Large intestine (tissue), 3 donors: ENCODE results near the gene BATF. TPM values are rescaled to one million over a fixed set of nuclear protein-coding genes. Genes with fewer than 3 reads are reported as not detected.

Source experiments
- DNase-seq, 2 donors: peaks; one replicate each; pipeline versions ENCODE4 v3.0.0 to v3.0.0-alpha.2; 2013
- H3K27ac ChIP-seq: one replicate; pipeline ENCODE4 v1.5.1; 2013; ENCODE audit warnings: low read length
- H3K27me3 ChIP-seq: 2 replicates; pipeline ENCODE4 v1.6.1; 2013; ENCODE audit warnings: low read length; ENCODE audit not compliant: control insufficient read depth, insufficient read depth
- H3K36me3 ChIP-seq: 2 replicates; pipeline ENCODE4 v1.6.1; 2013; ENCODE audit warnings: low read length; ENCODE audit not compliant: control insufficient read depth, insufficient read depth
- H3K4me1 ChIP-seq: one replicate; pipeline ENCODE4 v1.6.1; 2013; ENCODE audit warnings: low read length; ENCODE audit not compliant: control insufficient read depth, insufficient read depth
- H3K4me3 ChIP-seq: one replicate; pipeline ENCODE4 v1.5.1; 2013; ENCODE audit warnings: low read length
- H3K9me3 ChIP-seq: one replicate; pipeline ENCODE4 v1.6.1; 2013; ENCODE audit warnings: mild to moderate bottlenecking, low read depth, low read length, moderate library complexity; ENCODE audit not compliant: control insufficient read depth
- WGBS: methylation state at CpG from one replicate; pipeline ENCODE4 v1.1.5; 2013; ENCODE audit warnings: low lambda C conversion rate; ENCODE audit not compliant: insufficient coverage; 5-methylcytosine and 5-hydroxymethylcytosine counted together
- polyA plus RNA-seq: library from polyadenylated mRNA; unstranded; fragments of 120-200 nt; gene quantifications from one replicate; pipeline ENCODE4 v1.2.1, GENCODE V29; 2013

BATF gene
- polyA plus RNA-seq, 1 donor, result 0.67 TPM

DNA sequence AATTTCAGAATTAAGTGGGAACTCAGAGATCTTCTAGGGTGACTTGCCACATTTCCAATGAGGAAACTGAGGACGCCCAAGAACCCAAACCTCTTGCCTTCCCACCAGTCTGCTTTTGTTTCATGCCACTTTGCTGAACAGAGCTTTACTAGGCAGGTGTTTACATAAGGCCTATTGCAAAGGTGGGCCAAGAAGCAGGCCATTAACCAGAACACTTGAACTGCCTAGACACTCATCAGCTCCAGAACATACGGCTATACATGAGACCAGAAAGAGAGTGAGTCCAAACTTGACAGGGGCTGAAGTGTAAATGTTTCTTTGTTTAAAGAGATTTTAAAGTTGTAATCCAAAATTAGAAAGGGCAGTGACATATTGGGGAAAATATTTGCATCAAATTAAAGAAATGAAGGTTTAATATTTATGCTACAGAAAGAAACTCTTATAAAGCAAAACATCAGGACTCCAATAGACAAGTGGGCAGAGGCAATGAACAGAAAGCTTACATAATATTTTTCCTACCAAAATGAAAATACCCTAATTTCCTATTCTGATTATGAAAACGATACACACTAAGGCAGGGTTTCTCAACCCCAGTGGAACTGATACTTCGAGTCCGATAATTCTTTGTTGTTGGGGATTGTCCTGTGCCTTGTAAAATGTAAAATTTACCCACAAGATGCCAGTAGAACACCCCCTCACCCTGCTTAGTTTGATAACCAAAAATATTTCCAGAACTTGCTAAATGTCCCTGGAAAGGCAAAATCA lies 11.7 kb downstream of the BATF start:
- Histone ChIP-seq H3K27me3 (peaks cover 3% of the 10 kb centered on the region), H3K9me3 (no peaks in the 10 kb centered on the region), H3K4me1 (peaks cover 12% of the 10 kb centered on the region), H3K4me3 (no peak overlapping the region), H3K36me3 (no peaks in the 10 kb centered on the region), H3K27ac (no peak overlapping the region)
- WGBS, result no CpG with 5 or more reads among the region's 5 CpGs
- DNase-seq, result no peak

DNA sequence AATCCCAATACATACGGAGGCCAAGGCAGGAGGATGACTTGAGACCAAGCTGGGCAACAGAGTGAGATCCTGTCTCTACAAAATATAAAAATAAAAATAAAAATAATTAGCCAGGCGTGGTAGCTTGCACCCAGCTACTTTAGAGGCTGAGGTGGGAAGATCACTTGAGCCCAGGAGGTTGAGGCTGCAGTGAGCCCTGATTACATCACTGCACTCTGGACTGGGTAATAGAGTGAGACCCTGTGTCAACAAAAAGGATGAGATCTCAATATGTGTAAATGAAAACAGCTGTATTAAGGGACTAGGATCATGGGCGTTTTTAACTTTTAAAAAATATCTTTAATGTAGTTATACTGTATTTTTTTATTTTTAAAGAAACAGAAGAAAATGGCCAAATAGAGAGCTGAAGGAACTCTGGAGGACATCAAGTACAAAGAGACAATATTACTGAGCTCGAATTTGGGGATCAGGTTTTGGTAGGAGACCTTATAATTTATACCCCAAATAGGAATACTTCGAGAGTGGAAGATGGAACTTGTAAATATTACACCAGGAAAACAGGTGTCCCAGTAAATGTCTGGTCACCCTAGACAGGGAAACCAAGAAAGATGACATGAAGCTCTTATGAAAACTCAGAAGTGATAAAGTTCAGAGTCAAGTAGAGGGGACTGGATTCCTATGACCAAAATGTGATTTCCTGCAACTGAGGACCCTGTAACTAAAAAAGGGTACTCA lies 13.1 kb downstream of the BATF start:
- WGBS, result 67% methylated on average over 1 of the region's 5 CpGs
- Histone ChIP-seq H3K4me1 (peaks cover 12% of the 10 kb centered on the region), H3K9me3 (no peaks in the 10 kb centered on the region), H3K27ac (peak overlapping the region; percentile 79), H3K36me3 (no peaks in the 10 kb centered on the region), H3K27me3 (peaks cover 3% of the 10 kb centered on the region), H3K4me3 (no peak overlapping the region)
- DNase-seq, result no peak

- Histone ChIP-seq H3K27ac (peak overlapping the region; percentile 79), H3K4me3 (no peak overlapping the region), H3K9me3 (no peaks in the 10 kb centered on the region), H3K27me3 (no peaks in the 10 kb centered on the region), H3K4me1 (peaks cover 12% of the 10 kb centered on the region), H3K36me3 (no peaks in the 10 kb centered on the region)
- no CpG with 5 or more reads among the region's 4 CpGs for whole genome bisulfite sequencing
- no peak for DNase-seq
Observed at GRCh38 chr14:75537071-75537470, 14.8 kb downstream of the BATF start.

GRCh38 chr14:75539162-75539560 lies 16.9 kb downstream of the BATF start:
- DNase-seq, result no peak
- Histone ChIP-seq H3K27me3 (no peaks in the 10 kb centered on the region), H3K27ac (no peak overlapping the region), H3K4me1 (peaks cover 21% of the 10 kb centered on the region), H3K4me3 (no peak overlapping the region), H3K36me3 (no peaks in the 10 kb centered on the region), H3K9me3 (no peaks in the 10 kb centered on the region)
- no CpG with 5 or more reads among the region's 5 CpGs for WGBS

DNA sequence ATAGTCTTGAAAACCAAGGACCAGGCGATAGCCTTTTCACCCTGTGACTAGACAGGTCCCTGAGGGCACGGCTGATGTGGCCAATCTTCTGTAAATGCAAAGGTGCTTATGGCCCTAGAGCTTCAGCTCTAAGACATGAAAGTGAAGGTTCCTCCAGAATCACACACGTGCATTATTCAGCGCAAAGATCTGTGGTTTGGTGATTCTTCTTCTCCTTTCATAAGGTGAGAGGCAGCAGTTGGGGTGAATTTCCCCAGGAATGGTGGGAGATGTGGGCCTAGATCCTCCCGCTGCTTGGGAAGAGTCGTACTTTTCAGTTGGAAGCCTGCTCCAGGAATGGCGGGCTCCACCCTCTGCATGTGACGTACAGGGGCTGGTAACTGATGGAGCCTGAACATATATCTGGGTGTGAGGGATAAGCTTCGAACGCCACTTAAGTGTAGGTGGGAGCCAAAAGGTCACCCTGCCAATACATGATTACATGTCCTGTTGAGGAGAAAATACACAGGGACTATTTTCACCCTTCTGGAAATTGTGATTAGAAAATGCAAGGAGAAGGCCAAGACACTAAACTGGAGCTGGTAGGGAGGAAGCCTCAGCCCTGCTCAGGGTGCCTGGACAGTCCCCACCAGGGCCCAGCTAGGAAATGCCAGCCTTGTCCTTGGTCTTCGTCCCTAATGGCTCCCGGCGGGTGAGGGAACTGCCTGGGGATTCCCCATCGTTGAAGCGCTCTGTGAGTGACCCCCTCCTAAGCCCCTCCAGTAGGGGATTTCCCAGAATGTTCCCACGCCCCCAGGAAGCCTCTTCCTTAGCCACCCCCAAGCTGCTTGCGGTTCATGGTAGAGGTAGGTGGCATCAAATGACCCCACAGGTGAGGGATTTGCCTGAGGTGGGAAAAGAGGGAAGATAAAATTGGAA lies 17.6 kb downstream of the BATF start:
- H3K4me3 ChIP-seq, result no peak overlapping the region
- H3K36me3 ChIP-seq, result no peaks in the 10 kb centered on the region
- no peaks in the 10 kb centered on the region for H3K9me3 ChIP-seq
- H3K27ac ChIP-seq, result no peak overlapping the region
- peaks cover 21% of the 10 kb centered on the region for H3K4me1 ChIP-seq
- DNase-seq, result no peak
- 40% methylated on average over 1 of the region's 17 CpGs for WGBS
- H3K27me3 ChIP-seq, result no peaks in the 10 kb centered on the region

DNA sequence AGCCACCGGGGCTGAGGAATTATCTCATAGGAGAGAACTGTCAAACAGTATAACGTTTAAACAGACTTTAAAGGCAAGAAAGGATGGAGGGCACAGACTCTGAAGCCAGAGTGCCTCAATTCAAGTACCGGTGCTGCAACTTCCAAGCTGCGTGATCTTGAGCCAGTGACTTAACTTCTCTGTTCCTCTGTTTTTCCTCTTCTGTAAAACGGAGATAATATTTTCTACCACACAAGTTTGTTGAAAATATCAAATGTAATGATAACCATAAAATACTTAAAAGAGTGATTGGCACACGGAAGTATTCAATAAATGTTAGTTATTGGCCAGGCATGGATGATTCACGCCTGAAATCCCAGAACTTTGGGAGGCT lies 18.2 kb downstream of the BATF start:
- Histone ChIP-seq H3K9me3 (no peaks in the 10 kb centered on the region), H3K27me3 (no peaks in the 10 kb centered on the region), H3K4me3 (no peak overlapping the region), H3K4me1 (peaks cover 21% of the 10 kb centered on the region), H3K36me3 (no peaks in the 10 kb centered on the region), H3K27ac (no peak overlapping the region)
- no peak for DNase-seq
- WGBS, result 83% methylated on average over 1 of the region's 7 CpGs

DNA sequence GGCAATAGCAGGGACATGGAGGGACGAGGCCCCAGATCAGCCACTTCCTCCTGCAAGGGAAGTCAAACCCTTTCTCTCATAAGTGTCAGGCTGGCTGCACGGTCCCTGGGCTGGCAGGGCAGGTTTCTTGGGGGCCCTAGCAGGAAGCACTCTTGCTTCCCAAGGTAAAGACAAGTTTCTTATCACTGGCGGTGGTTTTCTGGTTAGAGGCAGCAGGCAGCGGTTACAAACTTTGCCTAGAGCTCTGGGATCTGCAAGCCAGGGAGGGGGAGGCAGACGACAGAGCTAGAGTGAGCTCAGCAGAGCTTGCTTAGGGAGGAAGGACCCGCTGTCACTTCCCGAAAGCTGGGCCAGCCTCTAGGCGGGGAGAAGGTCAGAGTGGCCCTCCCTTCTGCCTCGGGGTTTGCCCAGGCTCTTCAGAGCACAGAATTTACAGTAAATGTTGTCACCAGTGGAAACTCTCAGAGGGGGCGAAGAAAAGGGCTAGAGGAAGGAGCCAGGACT lies 20.4 kb downstream of the BATF start:
- H3K27me3 ChIP-seq, result no peaks in the 10 kb centered on the region
- no CpG with 5 or more reads among the region's 10 CpGs for WGBS
- DNase-seq, result peak; percentile 33 to 50
- H3K36me3 ChIP-seq, result no peaks in the 10 kb centered on the region
- peaks cover 3% of the 10 kb centered on the region for H3K9me3 ChIP-seq
- no peak overlapping the region for H3K4me3 ChIP-seq
- peaks cover 9% of the 10 kb centered on the region for H3K4me1 ChIP-seq
- no peak overlapping the region for H3K27ac ChIP-seq

GRCh38 chr14:75543253-75543652 lies 21.0 kb downstream of the BATF start:
- Histone ChIP-seq H3K27me3 (no peaks in the 10 kb centered on the region), H3K27ac (no peak overlapping the region), H3K36me3 (no peaks in the 10 kb centered on the region), H3K4me1 (peaks cover 9% of the 10 kb centered on the region), H3K9me3 (peaks cover 3% of the 10 kb centered on the region), H3K4me3 (no peak overlapping the region)
- no CpG with 5 or more reads among the region's 4 CpGs for WGBS
- no peak for DNase-seq

GRCh38 chr14:75543786-75544185 lies 21.5 kb downstream of the BATF start:
- Histone ChIP-seq H3K27ac (no peak overlapping the region), H3K4me1 (peaks cover 13% of the 10 kb centered on the region), H3K4me3 (no peak overlapping the region), H3K36me3 (no peaks in the 10 kb centered on the region), H3K27me3 (no peaks in the 10 kb centered on the region), H3K9me3 (peaks cover 3% of the 10 kb centered on the region)
- no peak for DNase-seq
- no CpG with 5 or more reads among the region's 2 CpGs for WGBS

GRCh38 chr14:75545907-75546306 lies 23.6 kb downstream of the BATF start:
- Histone ChIP-seq H3K4me3 (no peak overlapping the region), H3K36me3 (no peaks in the 10 kb centered on the region), H3K4me1 (peaks cover 13% of the 10 kb centered on the region), H3K27me3 (no peaks in the 10 kb centered on the region), H3K9me3 (peaks cover 3% of the 10 kb centered on the region), H3K27ac (no peak overlapping the region)
- no peak for DNase-seq
- WGBS, result no CpG with 5 or more reads among the region's 13 CpGs
